ENCODE measurements around the gene ACMSD. TPM values are rescaled to one million over a fixed set of nuclear protein-coding genes. Genes with fewer than 3 reads are reported as not detected.

Gene ACMSD
- total and polyA plus RNA-seq, 3 donors from 2014 or later = 0.25 TPM; not detected in 2

DNA sequence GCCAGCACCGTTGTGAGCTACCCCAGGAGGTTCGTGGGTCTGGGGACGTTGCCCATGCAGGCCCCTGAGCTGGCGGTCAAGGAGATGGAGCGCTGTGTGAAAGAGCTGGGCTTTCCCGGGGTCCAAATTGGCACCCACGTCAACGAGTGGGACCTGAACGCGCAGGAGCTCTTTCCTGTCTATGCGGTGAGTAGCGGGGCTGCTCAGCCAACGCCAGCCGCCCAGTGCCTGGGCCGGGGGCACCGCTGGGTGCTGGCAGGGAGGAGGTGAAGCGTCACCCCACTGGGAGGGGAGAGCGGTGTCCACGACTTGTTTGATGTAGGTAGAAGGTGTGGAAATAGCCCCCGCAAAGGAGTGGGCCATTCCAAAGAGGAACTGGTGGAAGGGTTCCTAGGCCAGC lies 25.0 kb downstream of the ACMSD start:
- Histone ChIP-seq H3K9me3 (no peaks in the 10 kb centered on the region), H3K36me3 (ENCODE audit: low read depth, missing control alignments) (no peaks in the 10 kb centered on the region), H3K27ac (no peak overlapping the region), H3K4me3 (no peak overlapping the region), H3K4me1 (no peaks in the 10 kb centered on the region), H3K27me3 (no peaks in the 10 kb centered on the region)
- TF ChIP-seq POLR2A (IDR thresholded peaks at IDR 0.05) = no peak
- TF ChIP-seq, protein P1, sequence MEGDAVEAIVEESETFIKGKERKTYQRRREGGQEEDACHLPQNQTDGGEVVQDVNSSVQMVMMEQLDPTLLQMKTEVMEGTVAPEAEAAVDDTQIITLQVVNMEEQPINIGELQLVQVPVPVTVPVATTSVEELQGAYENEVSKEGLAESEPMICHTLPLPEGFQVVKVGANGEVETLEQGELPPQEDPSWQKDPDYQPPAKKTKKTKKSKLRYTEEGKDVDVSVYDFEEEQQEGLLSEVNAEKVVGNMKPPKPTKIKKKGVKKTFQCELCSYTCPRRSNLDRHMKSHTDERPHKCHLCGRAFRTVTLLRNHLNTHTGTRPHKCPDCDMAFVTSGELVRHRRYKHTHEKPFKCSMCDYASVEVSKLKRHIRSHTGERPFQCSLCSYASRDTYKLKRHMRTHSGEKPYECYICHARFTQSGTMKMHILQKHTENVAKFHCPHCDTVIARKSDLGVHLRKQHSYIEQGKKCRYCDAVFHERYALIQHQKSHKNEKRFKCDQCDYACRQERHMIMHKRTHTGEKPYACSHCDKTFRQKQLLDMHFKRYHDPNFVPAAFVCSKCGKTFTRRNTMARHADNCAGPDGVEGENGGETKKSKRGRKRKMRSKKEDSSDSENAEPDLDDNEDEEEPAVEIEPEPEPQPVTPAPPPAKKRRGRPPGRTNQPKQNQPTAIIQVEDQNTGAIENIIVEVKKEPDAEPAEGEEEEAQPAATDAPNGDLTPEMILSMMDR (IDR thresholded peaks at IDR 0.05) = no peak
- no peak for DNase-seq
- intact Hi-C loops (cut with DNase I; ENCODE audit: low total_unique reads) = no loop called here
- WGBS, 2 donors = 94 to 97% methylated on average over 19 to 20 of the region's 20 CpGs

DNA sequence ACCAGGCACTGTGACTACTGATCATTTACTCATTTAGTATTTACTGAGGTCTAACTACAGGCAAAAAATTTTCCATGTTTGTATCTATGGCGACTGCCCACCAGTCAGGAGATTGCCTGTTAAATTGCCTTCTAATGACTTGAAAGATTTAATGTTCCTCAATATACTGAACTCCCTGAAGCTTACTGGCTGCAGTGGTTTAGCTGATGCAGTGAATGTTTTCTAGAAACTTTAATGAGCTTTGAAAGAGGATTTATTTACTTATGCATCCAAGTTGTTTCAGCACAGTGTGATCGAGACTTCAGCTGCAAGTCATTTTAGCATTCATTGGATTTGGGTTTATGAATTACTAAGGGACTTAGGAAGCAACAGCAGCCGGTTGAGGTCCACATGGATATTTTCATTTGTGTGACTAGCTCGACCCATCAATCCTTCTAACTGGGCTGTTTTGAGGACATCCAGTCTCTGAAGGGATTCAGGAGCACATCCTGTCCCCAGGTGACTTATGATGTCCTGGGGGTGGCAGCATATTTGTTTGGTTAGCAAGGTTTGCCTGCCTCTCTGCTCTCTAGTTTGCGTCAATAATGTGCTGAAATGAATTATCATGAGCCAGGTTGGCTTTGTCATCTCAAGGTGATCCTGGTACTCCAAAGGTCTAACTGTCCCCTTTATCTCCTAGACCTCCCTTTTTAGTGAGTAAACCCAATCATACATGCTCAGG lies 26.8 kb downstream of the ACMSD start:
- no peaks in the 10 kb centered on the region for H3K4me1 ChIP-seq
- H3K4me3 ChIP-seq = no peak overlapping the region
- no peaks in the 10 kb centered on the region for H3K36me3 ChIP-seq (ENCODE audit: low read depth, missing control alignments)
- H3K27ac ChIP-seq = no peak overlapping the region
- intact Hi-C loops (cut with DNase I; ENCODE audit: low total_unique reads) = no loop called here
- TF ChIP-seq, protein P1 (IDR thresholded peaks at IDR 0.05) = no peak
- no peaks in the 10 kb centered on the region for H3K27me3 ChIP-seq
- WGBS, 2 donors = 79 to 91% methylated on average over 5 of the region's 5 CpGs
- H3K9me3 ChIP-seq = no peaks in the 10 kb centered on the region
- DNase-seq = no peak

GRCh38 chr2:134866498-134867099 lies 28.2 kb downstream of the ACMSD start:
- Histone ChIP-seq H3K36me3 (ENCODE audit: low read depth, missing control alignments) (no peaks in the 10 kb centered on the region), H3K27ac (no peak overlapping the region), H3K27me3 (no peaks in the 10 kb centered on the region), H3K4me3 (no peak overlapping the region), H3K4me1 (no peaks in the 10 kb centered on the region), H3K9me3 (no peaks in the 10 kb centered on the region)
- TF ChIP-seq, protein P1 (IDR thresholded peaks at IDR 0.05) = no peak
- 96 to 100% methylated on average over 1 of the region's 1 CpG for WGBS, 2 donors
- intact Hi-C loops (cut with DNase I; ENCODE audit: low total_unique reads) = no loop called here
- no peak for DNase-seq

DNA sequence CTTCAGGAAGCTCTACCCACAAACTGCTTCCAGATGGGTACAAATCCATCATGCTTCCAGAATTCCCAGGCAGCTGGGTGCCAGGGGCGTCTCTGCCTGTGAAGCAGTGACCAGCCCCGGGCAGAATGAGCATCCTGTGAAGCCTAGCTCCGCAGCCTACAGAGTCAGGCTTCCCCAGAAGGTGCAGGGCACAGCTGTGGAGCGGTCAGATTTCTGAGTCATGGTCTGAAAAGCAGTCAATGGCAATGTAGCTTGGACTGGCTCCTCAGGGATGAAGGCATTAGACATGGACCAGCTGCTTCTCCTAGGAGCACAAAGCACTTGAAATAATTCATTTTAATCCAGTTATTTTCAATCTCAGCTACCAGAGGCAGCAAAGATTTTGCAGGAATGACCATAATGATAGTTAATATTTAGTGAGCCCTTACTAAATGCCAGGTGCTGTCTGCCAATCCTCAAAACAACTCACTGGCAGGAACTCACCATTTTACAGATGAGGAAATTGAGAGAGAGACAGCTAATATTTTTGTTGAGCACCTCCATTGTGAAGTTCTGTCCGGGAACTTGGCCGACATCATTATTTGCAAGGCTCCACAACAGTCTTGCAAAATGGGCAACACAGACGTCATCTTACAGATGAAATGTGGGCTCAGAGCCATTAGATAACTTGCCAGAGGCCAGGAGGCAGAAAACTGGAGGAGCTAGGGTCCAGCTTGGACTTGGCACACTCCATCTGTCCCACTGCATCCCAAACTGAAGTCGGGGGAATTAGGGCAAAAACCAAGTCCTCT lies 31.7 kb downstream of the ACMSD start:
- WGBS, 2 donors = 83 to 92% methylated on average over 8 of the region's 8 CpGs
- no peak for DNase-seq
- no peak overlapping the region for H3K27ac ChIP-seq
- no peak overlapping the region for H3K4me3 ChIP-seq
- no peaks in the 10 kb centered on the region for H3K36me3 ChIP-seq (ENCODE audit: low read depth, missing control alignments)
- H3K4me1 ChIP-seq = no peaks in the 10 kb centered on the region
- H3K27me3 ChIP-seq = no peaks in the 10 kb centered on the region
- H3K9me3 ChIP-seq = no peaks in the 10 kb centered on the region
- TF ChIP-seq, protein P1 (IDR thresholded peaks at IDR 0.05) = no peak
- TF ChIP-seq POLR2A (IDR thresholded peaks at IDR 0.05) = no peak
- intact Hi-C loops (cut with DNase I; ENCODE audit: low total_unique reads) = no loop called here

Data from testis (tissue), 3 donors.